ENCODE results near the gene GC.
"Not testable (repeated sequence)": the region's sequence is repeated elsewhere in the genome, so short reads cannot be mapped to it uniquely, and the experiment has no call there.

Gene GC

DNA sequence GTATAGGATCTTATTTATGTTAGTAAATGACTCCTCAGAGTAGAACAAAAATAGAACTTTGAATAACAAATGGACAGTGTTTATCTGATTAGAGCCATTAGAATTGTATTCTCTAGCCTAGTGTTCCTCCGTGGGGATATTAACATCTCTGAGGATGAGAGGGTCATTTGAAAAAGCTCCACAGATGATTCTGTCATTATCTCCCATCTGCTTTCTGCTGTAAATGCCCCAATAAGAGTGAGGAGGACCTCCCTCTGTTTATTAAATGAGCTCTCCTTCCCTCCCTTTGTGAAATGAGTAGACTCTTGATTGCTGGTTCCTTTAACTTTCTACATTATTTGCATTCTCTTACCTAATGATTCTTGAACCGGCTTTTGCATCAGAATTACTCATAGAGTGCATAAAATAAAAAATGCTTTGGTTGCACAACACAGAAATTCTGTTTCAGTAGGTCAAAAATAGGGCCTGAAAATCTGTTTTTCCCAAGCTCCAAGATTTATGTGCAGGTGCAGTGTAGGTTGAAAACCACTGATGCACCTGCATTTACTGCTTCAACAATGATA, 18.0 kb downstream of the GC start:
- no peak for DNase-seq (ENCODE audit: low read depth)

GRCh38 chr4:71765350-71765749, 18.5 kb downstream of the GC start:
- no peak for DNase-seq (ENCODE audit: low read depth)

DNA sequence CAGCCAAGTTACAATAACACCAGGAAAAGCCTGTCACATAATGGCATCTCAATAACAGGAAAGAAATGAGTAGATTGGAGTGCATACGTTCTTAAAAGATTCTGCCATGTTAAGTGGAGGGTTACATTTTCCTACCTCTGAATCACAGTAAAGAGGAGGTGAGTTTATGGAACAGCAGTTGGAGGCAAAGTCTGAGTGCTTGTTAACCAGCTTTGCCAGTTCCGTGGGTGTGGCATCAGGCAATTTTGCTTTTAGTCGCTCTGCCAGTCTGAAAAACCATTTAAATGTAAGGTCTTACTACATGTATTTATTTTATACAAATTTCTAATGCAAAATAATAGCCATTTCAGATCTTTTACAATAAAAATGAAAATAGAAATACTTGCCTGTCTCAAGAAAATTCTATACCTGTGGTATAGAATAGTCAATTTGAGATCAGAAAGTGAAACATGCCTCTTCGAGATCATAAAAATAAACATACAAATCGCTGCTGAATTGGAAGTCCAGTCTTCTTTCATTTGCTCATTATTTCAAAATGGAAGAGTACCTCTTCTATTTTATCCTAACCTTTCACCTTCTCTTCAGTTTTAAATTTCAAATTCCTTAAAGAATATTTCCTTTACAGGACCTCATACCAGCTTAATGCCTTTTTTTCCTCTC, 31.4 kb downstream of the GC start:
- no peak for DNase-seq (ENCODE audit: low read depth)

DNA sequence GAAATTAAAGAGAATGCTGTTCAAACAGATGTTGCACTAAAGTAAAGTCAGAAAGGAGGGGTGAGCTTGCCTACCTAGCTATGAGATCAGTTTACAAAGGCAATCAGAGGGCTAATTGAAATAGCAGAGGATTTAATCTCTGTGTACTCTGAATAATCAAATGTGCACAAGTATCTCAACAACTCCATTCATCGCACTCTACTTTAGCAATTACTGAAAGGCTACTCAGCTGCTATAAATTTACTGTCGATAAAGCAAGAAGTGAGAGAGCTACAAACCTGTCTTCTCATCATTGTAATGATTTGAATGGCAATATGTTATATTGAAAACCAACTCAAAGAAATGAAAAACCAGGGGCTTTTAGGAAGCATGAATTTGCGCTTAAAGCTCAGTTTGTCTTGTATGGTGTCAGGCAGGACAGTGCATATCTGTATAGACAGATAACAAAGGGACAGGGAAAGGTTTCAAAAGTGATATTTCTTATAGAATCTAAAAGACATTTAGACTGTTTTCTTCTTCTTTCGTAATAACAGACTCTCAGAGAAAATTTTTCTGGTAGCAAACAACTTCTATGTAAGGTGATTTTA, 34.8 kb downstream of the GC start:
- DNase-seq (ENCODE audit: low read depth), result no peak

DNA sequence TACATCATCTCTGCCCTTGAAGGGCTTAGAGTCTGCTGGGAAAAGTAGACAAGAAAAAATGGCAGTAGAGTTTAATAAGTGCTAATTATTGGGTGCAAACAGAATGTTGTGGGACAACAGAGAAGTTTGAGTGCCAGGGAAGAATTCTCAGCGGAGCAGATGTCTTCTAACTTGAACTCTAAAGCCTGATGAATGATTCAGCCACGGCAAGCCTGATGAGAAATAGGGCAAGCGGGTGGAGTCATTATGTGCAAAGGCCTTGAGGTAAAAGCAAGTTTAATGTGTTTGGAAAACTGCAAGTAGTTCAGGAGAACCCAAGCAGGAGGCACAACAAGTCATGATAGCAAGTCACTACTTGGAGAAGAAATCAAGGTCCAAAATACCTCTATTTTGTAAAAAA, 37.5 kb downstream of the GC start:
- DNase-seq (ENCODE audit: low read depth), result no peak

- DNase-seq (ENCODE audit: low read depth), result not testable (repeated sequence)
Observed at GRCh38 chr4:71738782-71739181, 45.1 kb downstream of the GC start.

- DNase-seq (ENCODE audit: low read depth), result no peak
Observed at GRCh38 chr4:71732706-71733105, 51.2 kb downstream of the GC start.

GRCh38 chr4:71732066-71732465, 51.8 kb downstream of the GC start:
- no peak for DNase-seq (ENCODE audit: low read depth)

- DNase-seq (ENCODE audit: low read depth), result no peak
Observed at GRCh38 chr4:71729856-71730255, 54.0 kb downstream of the GC start.

DNA sequence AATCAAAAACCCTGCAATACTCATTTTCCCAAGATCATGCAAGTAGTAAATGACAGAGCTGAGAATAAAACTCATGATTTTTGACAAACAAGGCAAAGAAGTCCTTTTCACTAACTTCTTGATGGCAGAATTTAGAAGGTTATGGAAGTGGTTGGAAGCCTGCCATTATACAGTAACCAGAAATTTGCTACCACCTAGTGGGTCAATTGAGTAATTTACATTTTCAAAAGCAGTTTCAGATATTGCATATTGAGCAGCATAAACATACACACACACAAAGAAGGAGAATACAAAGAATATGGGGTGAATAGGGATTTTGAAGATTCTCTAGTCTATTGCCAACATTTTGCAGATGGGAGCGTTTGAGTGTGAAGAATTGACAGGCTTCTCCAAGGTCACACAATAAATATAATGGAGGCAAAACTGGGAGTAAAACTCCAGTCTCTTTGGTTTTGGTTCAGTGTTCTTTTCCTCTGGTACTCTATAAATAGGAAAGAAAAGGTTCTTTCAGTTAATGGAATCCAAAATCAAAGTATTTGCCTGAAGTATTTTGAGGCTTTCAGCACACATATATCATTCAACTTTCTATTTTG, 70.2 kb downstream of the GC start:
- DNase-seq (ENCODE audit: low read depth), result no peak

DNA sequence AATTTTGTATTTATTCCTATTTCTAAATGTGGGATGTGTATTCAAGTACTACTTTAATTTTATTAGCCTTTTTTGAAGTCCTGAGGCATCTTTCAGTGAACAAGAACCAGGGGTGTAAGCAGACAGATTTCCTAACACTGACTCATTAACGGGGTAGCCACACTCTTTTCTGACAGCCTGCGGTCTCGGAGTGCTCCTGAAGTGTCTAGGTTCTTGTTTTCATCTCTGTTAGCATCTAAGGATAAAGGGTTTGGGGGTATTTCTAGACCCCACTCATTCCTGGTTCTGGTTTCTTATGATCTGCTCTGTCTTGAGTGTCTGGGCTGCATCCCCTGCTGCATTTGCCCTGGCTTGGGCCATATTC, 71.9 kb downstream of the GC start:
- no peak for DNase-seq (ENCODE audit: low read depth)

GRCh38 chr4:71711044-71711984, 72.6 kb downstream of the GC start:
- no peak for DNase-seq (ENCODE audit: low read depth)

GRCh38 chr4:71709961-71710360, 73.9 kb downstream of the GC start:
- no peak for DNase-seq (ENCODE audit: low read depth)

- no peak for DNase-seq (ENCODE audit: low read depth)
Observed at GRCh38 chr4:71698141-71698540, 85.7 kb downstream of the GC start.

GRCh38 chr4:71697031-71697430, 86.8 kb downstream of the GC start:
- DNase-seq (ENCODE audit: low read depth), result no peak

DNA sequence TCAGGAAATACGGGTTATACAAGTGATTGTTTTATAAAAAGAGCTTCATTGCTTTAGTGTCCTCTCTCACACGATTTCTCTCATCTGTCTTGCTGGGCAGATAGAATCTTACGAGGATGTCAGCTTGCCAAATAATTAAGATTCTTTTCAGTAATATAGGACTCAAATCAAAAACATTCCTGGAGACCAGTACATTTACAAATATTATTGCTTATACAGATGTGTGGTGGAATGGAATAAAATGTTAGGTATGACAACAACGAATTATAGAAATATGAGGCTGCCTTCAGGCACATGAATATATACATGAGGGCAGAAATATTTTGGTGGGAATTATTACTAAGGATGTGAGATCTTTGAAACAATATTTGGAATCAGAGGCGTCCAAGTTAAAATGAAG, 88.9 kb downstream of the GC start:
- no peak for DNase-seq (ENCODE audit: low read depth)

DNA sequence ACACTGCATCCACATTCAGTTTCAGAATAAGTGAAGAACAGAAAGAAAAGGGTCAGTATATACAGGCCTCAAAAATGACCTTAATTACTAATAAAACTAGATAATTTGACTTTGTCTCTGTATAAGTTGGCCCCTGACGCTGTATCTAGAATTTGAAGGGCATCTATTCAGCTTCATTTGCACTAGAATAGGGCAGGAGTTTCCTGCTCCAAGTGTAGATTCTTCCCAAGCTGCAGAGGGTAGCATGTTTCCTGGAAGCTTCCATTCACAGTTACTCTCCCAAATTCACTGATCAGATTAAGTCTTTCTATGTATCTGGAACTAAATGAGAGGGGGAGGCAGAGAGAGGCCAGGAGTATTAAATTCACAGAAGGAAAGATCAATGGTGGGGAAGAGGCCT, 90.9 kb downstream of the GC start:
- no peak for DNase-seq (ENCODE audit: low read depth)

- no peak for DNase-seq (ENCODE audit: low read depth)
Observed at GRCh38 chr4:71692198-71692597, 91.7 kb downstream of the GC start.

Data from activated T-helper 1 cell treated with Interleukin-2 at 50 U/mL for 16 hours (primary cell).